Activated naive CD4-positive, alpha-beta T cell (primary cell): ENCODE data around the gene PHACTR3.

Experiments
- DNase-seq, 4 experiments: peaks; one replicate each; lab custom pipeline; 2025; lab: John Stamatoyannopoulos, UW

Gene PHACTR3

GRCh38 chr20:59816146-59816738 lies 211.9 kb downstream of the PHACTR3 start:
- no peak for DNase-seq

DNA sequence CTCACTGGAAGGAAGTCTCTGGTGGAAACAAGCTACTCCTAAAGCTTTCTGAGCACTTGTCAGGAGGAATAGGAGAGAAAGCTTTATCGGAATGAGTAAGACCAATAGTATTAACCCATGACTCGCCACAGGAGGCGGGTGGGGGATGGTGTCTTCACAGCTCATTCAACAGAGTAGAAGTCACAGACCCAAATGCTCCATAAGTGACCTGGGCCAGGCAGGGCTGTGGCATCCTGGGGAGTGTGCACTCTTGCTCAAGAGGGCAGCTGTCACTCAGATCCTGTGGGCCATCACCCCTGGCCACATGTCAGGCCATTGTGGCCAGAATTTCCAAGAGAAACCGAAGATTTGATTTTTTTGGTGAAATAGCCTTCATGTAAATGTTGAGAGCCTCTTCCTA lies 213.1 kb downstream of the PHACTR3 start:
- no peak for DNase-seq

DNA sequence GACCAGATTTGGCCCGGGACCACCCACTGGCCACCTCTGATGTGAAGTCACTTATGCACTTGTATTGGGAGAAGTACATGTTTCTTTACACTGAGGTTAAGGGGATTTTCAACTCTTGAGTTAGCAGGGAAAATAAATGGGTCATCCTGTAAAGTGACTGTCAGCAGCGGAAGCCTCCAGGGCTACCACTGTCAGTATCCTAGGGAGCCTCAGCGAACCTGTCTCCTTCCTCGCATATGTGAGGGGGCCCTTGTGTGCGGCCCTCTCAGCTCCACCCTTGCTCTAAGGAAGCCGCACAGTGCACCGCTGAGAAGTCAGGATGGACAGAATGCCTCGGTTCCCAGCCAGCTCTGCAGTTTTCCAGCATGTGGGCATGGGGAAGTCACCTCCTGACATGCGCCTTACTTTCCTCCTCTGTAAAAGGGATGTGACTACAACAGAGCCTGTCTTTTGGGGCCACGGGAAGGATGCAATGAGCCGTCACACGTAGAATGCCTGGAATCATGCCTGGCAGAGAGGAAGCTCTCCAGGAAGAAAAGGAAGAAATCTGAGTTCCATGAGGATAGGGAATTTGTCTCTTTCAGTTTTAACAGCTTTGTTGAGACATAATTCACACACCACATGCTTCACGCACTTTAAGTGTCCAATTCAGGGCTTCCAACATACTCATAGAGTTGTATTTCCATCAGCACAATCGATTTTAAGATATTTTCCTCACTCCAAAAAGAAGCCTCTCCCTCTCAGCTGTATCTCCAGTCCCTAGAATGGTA lies 213.7 kb downstream of the PHACTR3 start:
- no peak for DNase-seq

DNA sequence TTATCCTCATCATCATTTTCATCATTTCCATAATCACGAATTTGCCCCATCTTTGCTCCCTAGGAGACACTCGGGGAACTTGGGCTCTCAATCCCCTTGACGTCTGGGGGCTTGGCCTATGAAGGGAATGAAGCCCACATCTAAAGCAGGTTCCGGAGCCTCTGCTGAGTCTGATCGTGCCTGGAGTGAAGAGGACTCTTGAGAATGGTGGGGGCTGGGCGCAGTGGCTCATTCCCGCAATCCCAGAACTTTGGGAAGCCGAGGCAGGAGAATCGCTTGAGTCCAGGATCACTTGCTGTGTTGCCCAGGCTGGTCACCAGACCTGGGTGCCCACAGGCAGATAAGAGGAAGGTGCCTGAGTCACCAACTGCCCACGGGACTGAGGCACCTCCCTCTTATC lies 214.6 kb downstream of the PHACTR3 start:
- no peak for DNase-seq

GRCh38 chr20:59819496-59820203 lies 215.3 kb downstream of the PHACTR3 start:
- DNase-seq: no peak

GRCh38 chr20:59820204-59821041 lies 216.1 kb downstream of the PHACTR3 start:
- no peak for DNase-seq

- DNase-seq: no peak
These were observed 216.9 kb downstream of the PHACTR3 start for GRCh38 chr20:59821201-59821600.

DNA sequence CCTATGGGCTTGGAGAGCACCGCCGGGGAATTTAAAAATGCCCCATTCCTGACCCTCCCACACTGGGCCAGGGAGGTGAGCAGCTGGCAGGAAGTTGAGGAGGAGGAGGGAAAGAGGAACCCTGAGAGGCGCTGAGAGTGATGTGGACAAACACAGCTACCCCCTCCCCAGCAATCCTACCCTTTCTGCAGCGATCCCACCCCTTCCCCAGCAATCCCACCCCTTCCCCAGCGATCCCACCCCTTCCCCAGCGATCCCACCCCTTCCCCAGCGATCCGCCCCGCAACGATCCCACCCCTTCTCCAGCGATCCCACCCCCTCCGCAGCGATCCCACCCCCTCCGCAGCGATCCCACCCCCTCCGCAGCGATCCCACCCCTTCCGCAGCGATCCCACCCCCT lies 217.4 kb downstream of the PHACTR3 start:
- DNase-seq: no peak

- DNase-seq: no peak
These were observed 218.1 kb downstream of the PHACTR3 start for GRCh38 chr20:59822291-59823029.

GRCh38 chr20:59823030-59823423 lies 218.7 kb downstream of the PHACTR3 start:
- DNase-seq: no peak

GRCh38 chr20:59823491-59824259 lies 219.3 kb downstream of the PHACTR3 start:
- no peak for DNase-seq

DNA sequence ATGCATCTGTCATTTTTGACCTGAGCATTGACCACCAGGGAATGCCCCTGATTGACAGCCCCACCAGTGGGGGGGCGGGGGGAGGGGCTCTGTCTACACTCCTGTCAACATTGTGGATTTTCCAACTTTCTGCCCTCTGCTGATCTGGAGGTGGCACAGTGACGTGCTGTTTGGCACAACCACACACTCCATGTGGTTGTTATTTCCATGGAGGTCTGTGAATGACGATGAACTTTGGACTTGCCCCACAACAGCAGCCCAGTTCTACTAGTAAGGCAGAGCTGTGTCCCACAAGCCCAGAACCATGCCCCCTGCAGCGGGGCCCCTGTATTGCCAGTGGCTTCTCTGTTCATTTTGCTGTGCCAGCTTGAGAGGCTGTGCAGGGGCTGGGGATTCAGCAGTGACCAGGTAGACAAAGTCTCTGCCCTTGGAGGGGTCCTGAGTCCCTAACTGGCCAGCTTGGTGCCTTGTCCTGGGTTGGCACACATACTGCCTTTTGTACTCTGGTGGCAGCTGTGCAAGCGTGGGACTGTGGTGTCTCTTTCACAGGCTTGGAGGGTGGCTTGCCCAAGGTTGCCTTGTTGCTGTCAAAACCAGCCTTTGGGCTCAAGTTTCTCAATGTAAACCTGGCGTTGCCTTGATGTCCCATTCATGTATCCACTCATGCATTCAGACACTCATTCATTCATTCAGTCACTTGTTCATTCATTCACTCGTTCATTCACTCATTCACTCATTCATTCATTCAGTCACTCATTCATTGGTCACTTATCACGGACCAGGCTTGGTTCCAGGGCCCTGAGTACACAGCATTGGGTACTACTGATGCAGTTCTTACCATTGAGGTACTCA lies 220.6 kb downstream of the PHACTR3 start:
- DNase-seq: no peak

GRCh38 chr20:59825563-59825920 lies 221.2 kb downstream of the PHACTR3 start:
- no peak for DNase-seq

DNA sequence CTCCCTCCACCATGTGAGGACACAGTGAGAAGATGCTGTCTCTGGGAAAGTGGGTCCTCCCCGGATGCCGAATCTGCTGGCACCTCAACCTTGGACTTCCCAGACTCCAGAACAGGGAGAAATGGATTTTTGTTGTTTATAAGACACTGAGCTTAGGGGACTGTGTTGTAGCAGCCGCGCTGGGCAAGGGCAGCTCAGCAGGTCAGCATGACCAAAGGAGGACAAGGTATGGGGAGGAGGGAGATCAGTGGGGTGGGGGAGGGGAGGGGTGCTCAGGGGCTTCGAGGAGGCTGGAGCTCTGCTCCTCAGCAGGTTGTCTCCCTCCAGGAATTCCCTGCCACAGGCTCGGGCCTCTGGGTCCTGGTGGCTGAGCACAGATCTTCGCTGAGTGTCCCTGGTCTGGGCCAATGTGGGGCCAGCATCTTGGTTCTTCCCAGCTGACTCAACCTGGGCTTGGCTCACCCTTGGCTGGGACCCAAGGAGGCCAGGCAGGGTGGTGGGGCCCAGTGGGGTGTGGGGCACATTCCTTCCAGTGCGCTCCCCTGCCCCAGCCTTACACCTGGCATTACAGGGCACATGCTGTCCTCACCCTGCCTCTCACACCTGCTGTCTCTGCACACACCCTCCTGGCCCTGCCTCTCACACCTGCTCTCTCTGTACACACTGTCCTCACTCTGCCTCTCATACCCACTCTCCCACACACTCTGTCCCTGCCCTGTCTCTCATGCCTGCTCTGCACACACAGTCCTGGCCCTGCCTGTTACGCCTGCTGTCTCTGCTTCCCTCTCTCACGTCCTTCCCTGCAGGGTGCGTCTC lies 221.8 kb downstream of the PHACTR3 start:
- DNase-seq: no peak

GRCh38 chr20:59827138-59828056 lies 223.1 kb downstream of the PHACTR3 start:
- no peak for DNase-seq

- no peak for DNase-seq
These were observed 224.0 kb downstream of the PHACTR3 start for GRCh38 chr20:59828125-59829053.
